Activated T-cell treated with anti-CD3 and anti-CD28 coated beads, Interleukin-2, amount 50 U/mL, for 1 hour (primary cell): ENCODE results near the gene RBM20.
"Not testable (repeated sequence)": the region's sequence is repeated elsewhere in the genome, so short reads cannot be mapped to it uniquely, and the experiment has no call there.

Source experiments
- DNase-seq: peaks from one replicate; pipeline ENCODE4 v3.0.0-alpha.2; 2020

The RBM20 gene

GRCh38 chr10:110708776-110709443 lies 64.8 kb downstream of the RBM20 start:
- DNase-seq: no peak

- no peak for DNase-seq
Observed at GRCh38 chr10:110709444-110709828, 65.3 kb downstream of the RBM20 start.

DNA sequence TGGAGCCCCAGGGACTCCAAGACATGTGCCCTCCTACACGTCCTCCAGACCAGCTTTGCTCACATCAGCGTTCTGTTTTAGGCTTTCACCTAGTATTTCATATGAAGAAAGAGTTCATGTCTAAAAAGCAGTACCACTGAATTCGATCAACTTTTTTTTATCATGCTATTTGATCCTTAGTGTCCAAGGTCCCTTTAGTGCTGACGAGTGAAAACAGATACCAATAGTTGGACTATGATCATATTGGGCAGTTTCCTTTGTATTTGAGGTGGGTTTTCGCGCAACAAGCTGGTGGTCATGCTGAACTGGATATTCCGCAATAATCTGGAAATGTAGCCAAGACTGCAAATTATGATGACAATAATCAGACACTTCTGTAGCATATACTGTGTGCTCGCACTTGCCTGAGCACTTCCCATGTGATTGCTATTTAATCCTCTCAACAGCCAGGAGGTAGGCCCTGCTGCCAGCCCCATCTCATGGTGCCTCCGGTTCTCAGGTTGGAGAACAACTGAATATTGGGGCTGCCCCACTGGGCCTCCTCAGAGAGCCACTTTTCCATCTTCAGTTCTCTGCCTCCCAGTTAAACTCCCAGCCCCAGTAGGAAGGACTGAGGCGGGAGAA lies 65.9 kb downstream of the RBM20 start:
- no peak for DNase-seq

GRCh38 chr10:110710621-110711020 lies 66.5 kb downstream of the RBM20 start:
- DNase-seq: no peak

DNA sequence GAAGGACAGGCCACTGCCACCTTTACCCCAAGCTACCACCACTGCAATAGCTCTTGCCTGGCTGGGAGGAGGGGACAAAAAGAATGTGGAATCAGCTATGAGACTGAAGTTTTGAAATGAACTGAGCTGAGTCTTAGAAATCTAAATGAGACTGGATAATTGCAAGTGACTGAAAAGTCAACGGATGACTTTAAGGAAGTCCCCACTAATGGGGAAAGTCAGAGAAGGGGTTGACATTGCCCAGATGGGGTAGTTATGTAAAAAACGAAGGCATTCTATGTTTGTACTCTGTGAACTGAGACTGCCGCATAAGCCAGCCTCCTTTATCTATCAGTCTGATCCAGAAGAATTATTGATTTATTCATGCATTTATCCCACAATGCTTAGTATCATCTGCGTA lies 67.2 kb downstream of the RBM20 start:
- DNase-seq: no peak

- no peak for DNase-seq
Observed at GRCh38 chr10:110714356-110714755, 70.2 kb downstream of the RBM20 start.

DNA sequence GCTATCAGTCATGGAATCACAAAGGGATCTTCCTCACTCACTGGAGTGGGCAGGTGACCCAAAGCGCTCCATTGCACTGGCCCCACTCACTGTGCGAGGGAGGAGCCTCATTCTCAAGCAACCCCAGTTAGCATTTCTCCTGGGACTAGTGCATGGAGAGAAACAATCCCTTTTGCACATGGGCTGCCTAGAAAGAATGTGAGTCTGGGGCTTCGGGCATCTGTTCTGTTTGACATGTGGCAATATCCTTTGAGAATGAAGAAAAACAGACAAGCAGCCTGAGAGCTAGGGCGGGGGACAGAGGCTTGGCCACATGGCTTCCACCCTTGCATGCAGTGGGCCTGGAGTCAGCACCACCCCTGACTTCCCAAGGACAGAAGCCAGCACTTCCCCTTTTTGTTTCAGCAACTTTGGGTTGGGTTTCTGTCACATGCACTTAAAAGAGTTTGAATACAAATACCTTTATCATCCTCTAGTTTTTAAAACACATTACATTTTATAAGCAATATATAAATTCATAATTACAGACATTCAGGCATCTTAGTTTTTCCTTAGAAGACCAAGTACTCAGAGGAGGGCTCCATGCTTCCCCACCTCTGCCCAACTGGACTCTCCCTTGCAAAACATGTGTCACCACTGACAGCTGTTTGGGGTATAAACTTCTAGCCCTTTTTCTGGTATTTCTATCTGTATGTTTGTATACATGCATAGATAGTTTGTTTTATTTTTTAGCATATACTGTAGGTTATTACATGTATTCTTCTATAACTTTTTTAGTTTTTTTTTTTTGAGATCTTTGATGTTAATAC lies 73.8 kb downstream of the RBM20 start:
- no peak for DNase-seq

DNA sequence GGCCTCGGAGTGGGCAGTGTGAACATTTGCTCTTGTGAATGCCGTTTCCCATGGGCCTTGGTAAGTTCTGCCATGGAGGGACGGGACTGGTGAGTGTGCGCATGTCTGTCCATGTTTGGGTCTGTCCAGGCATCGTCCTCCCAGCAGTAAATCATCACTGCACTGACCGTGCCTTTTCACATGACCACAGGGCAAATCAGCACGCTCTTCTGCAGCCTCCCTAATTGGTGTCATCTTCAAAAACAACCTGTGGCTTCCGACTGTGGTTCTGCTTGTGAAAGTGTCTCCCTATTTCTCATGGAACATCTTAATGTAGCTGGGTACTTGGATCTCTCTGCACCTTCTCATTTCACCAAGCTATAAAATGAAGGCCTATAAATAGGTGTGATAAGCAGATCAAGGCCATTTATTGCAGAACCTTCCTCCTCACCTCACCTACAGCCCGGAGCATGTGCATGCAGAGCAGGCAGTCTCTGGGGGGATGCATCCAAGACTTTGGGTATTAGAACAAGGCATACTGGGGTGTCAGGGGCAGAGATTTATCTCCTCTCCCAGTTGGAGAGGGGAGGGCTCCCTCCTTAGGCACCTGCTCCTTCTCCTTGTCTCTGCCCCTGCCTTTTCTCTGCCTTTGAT lies 77.4 kb downstream of the RBM20 start:
- DNase-seq: no peak

GRCh38 chr10:110723224-110723891 lies 79.2 kb downstream of the RBM20 start:
- no peak for DNase-seq

DNA sequence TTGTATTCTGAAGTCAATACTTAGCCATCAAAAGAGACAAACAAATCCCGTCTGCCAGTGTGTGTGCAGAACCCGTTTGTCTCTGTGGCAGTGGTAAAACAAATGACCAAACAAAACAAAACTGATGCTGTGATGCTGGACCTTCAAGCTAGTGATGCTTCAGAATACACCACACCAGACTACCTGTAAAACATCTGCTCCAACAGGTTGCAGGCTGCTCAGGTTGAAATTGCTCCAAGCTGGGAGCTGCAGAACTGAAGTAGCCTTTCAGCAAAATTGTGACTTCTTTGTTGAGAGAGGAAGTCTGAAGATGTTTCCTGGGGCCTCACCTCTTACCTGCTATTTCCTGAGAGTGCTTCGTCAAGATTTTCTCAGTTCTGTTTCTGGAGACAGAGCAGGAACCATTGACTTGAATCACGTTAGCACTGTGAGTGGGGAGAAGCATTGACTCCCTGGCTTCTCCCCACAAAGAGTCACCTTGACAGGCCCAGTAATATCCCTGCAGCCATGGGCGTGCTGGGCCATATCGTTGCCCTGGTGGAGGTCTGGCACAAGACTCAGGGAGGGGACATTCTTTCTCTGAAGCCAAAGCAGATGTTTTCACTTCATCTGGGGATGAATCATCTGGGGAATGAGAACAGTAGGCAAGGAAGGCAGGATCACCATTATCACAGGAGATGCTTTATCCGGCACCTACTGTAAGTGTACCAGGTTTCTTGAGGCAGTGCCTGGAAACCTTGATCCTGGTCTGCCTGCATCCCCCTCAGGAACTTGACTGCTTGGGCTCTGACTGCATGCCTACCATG lies 80.2 kb downstream of the RBM20 start:
- no peak for DNase-seq

DNA sequence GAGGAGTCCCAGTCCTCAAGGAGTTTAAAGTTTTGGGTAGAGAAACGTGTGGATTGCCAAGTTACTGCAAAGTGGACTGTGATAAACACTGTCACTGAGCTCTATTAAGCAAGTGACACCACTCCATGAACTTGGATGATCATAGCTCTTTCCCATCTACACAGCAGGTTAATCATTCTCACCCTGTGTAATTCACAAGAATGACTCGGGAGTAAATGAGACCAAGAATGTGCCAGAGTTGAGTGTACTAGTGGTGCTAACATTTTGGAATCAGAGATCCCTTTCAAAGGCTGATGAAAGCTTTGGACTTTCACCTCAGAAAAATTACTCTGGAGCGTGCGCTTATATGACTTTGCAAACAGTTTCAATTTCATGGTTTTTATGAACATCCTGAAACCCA lies 80.8 kb downstream of the RBM20 start:
- DNase-seq: no peak

GRCh38 chr10:110725801-110726630 lies 81.9 kb downstream of the RBM20 start:
- no peak for DNase-seq

- DNase-seq: not testable (repeated sequence)
Observed at GRCh38 chr10:110727785-110728184, 83.6 kb downstream of the RBM20 start.

DNA sequence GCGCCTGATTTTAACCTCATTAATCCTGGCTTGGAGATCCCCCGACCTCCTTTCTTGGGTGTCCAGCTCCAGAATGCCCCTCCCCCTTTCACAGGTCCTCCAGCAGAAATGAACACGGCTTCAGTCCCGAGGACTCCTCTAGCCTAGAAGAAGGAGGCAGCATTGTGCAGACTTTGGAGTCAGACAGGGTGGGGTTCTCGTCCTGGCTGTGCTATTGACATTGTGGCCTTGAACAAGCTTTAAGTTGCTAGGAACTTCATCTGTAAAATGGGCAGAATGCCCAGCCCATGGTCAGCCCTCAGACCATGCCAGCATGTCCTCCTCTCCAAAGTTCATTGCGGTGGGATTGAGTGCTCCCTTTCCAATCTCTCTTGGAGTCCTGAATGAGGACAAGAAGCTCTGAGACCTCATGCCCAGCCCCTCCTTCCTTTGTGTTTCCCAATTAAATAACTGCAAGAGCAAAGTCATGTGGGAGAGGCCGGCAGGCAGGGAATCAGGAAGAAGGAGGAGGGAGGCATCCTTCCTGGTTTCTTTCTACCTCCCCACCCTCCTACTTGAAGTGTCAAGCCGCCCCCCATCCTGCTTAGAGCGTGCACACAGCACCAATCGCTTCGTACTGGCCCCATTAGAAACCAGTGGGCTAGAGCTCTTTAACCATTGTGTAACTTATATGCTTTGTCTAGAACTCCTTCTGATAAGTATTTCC lies 86.4 kb downstream of the RBM20 start:
- no peak for DNase-seq

DNA sequence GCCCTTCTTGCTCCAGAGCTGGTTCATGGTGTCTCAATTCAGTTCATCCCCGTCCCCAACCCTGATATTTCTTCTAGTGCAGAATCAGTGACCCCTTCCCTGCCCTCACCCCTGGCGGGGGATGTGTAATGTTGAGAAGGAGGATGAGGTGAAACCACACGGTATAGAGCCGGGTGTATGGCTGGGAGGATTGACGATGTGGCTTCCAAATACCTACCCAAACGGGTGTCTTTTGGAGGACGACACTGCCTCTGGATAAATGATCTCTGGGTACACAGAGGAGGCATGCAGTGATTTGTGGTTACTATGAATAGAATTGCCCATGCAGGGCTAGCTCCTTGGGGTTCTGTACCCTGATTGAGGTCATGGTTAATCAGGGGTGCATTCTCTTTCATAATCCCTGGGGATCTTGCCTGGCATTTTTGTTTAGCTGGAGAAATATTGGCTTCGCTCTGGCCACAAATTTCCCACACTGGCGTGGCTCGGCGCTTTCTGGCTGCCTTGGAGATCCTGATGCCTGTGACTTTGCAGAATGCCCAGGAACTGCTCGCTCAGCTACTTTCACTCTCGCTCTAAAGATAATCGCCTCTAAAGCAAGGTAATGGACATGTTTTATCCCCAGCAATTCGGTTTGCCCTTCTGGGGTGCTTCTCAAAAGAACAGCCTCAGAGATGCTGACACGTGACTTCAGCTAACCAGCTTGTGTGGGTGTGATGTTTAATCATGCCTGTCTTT lies 89.2 kb downstream of the RBM20 start:
- no peak for DNase-seq

GRCh38 chr10:110735620-110736027 lies 91.5 kb downstream of the RBM20 start:
- DNase-seq: no peak

DNA sequence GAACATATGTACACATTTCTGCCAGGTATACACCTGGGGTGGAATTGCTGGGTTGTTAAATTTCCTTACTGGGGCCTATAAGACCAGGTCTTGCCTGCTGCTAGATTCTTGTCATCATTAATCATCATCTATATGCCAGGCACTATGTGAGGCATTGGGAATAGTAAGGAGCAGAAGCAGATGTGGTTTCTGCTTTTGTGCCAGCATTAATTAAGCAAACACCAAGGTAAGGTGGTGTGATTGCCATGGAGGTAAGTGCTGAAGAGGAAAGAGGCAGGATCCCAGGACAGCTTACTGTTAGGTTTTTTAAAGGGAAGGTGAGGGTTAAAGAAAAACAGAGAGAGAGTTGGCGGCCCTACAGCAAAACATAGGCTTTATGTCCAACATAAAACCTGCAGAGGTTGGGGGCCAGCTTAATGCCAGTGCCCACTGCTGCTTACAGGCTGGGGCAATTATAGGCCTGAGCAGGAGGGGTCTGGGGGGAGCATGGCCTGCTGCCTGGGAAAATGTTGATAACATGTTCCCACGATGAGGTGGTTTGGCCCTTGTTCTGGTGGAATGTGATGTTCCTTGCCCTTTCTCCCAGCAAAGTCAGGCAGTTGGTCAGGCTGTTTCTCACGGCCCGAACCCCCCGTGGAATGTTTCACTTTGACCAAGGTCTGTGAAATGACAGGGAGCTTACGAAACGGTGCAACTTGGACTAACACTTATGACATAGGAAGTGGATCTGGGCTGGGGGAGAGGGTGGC lies 93.9 kb downstream of the RBM20 start:
- DNase-seq: no peak

- peak; percentile 36 for DNase-seq
Observed at GRCh38 chr10:110739811-110740271, 95.7 kb downstream of the RBM20 start.

- DNase-seq: no peak
Observed at GRCh38 chr10:110742801-110743200, 98.7 kb downstream of the RBM20 start.
